GM18858 (cell line): ENCODE measurements around the gene XPO6.

Experiments
- ATAC-seq: cut with Tn5 transposase; IDR thresholded peaks from one replicate; pipeline ENCODE4 v1.9.1; 2021; ENCODE audit not compliant: unreplicated experiment

Gene XPO6

GRCh38 chr16:28091656-28092055 lies 120.1 kb downstream of the XPO6 start:
- no peak for ATAC-seq

- no peak for ATAC-seq
Measured at GRCh38 chr16:28090646-28091377, 121.0 kb downstream of the XPO6 start.

GRCh38 chr16:28089992-28090365 lies 121.8 kb downstream of the XPO6 start:
- no peak for ATAC-seq

- no peak for ATAC-seq
Measured at GRCh38 chr16:28089205-28089991, 122.4 kb downstream of the XPO6 start.

- no peak for ATAC-seq
Measured at GRCh38 chr16:28087675-28088300, 124.0 kb downstream of the XPO6 start.

GRCh38 chr16:28087140-28087660 lies 124.6 kb downstream of the XPO6 start:
- ATAC-seq, result no peak

- ATAC-seq, result no peak
Measured at GRCh38 chr16:28086186-28087139, 125.3 kb downstream of the XPO6 start.

GRCh38 chr16:28085389-28086171 lies 126.2 kb downstream of the XPO6 start:
- no peak for ATAC-seq

- no peak for ATAC-seq
Measured at GRCh38 chr16:28084209-28084608, 127.6 kb downstream of the XPO6 start.

GRCh38 chr16:28082624-28083023 lies 129.1 kb downstream of the XPO6 start:
- ATAC-seq, result no peak

GRCh38 chr16:28081391-28081968 lies 130.3 kb downstream of the XPO6 start:
- ATAC-seq, result no peak

- ATAC-seq, result no peak
Measured at GRCh38 chr16:28078261-28078660, 133.5 kb downstream of the XPO6 start.

- ATAC-seq, result no peak
Measured at GRCh38 chr16:28073836-28074235, 137.9 kb downstream of the XPO6 start.

- no peak for ATAC-seq
Measured at GRCh38 chr16:28072087-28072486, 139.7 kb downstream of the XPO6 start.

GRCh38 chr16:28069971-28070794 lies 141.6 kb downstream of the XPO6 start:
- ATAC-seq, result no peak

- ATAC-seq, result no peak
Measured at GRCh38 chr16:28068976-28069375, 142.8 kb downstream of the XPO6 start.

GRCh38 chr16:28067604-28068379 lies 144.0 kb downstream of the XPO6 start:
- ATAC-seq, result no peak

GRCh38 chr16:28064706-28065249 lies 147.0 kb downstream of the XPO6 start:
- ATAC-seq, result no peak
